ENCODE results near the gene SH3BP1.

SH3BP1 gene

DNA sequence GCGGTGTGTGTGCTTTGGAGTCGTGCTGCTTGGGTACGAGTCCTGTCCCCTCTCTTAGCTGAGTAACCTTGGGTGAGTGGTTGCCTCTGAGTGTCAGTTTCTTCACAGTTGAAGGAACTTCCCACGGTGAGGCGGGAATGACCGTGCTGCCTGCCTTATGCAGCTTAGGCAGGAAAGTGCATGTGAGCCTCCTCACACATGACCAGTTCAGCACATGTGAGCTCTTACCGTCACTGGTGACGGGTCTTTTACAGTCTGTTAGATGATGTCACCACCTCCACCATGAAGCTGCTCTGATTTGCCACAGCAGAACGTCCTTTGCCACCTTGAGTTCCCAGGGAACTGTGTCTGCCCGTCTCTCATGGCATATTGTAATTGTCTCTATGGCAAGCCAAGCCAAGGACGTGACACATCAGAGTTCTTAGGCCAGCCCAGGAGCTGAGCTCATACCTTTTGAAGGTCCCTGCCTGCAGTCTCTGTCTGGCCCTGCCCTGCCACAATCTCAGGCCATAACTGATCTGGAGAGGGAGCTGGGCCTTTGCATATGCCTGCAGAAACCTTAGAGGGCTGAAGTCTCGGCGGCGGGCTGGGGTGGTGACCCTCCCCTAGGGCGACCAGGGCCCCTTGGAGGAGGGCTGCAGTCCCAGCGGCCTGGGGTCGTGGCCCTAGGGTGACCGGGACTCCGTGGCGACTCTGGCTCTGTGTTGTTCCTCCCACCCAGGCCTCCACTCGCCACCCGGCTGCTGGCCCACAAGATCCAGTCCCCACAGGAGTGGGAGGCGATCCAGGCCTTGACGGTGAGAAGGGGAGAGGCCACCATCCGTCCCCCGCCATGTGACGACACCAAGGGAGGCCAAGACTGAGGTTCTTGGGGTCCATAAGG is 23.0 kb upstream of the SH3BP1 start:
- in situ Hi-C loops (cut with MboI; ENCODE audit: low sequenced_read_pairs), result no loop called here

DNA sequence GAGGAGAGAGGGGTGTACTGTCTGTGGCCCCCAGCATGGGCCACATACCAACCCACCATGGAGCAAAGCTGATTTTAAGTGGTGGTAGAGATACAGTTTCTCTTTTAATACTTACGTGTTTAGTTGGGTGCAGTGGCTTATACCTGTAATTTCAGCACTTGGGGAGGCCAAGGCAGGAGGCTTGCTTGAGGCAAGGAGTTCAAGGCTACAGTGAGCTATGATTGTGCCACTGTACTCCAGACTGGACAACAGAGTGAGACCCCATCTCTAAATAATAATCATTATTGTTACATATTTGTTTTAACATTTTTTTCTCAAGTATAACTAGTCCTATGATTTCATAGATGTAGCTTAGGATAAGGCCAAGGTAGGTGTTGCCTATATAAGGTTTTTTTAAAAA is 22.0 kb upstream of the SH3BP1 start:
- in situ Hi-C loops (cut with MboI; ENCODE audit: low sequenced_read_pairs), result no loop called here

DNA sequence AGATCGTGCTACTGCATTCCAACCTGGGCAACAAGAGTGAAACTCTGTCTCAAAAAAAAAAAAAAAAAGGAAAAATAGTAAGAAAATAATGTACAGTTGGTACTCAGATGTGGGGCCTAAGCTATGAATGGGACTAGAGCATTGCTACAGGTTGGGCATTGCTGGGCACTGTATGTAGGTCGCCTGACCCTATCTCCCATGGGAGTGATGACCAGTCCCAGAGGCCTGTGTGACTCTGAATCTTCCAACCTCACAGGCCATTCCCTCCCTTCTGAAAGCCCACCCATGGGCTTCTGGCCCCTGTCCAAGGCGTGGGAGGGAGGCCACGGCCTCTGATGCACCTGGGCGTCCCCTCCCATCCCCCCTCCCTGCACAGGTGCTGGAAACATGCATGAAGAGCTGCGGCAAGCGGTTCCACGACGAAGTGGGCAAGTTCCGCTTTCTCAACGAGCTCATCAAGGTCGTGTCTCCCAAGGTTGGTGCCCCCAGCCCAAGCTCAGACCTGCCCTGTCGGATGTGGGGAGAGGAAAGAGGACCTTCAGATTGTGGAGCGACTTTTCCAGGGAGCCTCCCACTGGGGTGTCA is 21.3 kb upstream of the SH3BP1 start:
- in situ Hi-C loops (cut with MboI; ENCODE audit: low sequenced_read_pairs), result no loop called here

DNA sequence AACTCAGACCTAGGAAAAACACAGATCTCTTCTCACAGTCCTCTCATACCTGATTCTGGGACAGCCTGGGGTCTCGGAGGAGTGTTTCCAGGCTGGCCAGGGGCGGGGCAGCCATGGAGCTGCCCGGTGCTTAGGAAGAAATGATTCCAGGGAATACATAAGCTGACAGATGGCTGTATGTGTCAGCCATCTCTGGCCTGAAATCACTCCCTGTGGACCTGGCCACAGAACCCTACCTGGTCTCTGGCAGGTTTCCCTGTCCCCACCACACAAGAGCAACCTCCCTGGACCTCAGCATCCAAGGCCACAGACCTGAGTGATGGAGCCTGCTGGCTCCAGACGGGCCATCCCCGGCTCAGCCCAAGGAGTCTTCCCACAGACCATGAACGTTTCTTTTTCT is 20.8 kb upstream of the SH3BP1 start:
- in situ Hi-C loops (cut with MboI; ENCODE audit: low sequenced_read_pairs), result no loop called here

DNA sequence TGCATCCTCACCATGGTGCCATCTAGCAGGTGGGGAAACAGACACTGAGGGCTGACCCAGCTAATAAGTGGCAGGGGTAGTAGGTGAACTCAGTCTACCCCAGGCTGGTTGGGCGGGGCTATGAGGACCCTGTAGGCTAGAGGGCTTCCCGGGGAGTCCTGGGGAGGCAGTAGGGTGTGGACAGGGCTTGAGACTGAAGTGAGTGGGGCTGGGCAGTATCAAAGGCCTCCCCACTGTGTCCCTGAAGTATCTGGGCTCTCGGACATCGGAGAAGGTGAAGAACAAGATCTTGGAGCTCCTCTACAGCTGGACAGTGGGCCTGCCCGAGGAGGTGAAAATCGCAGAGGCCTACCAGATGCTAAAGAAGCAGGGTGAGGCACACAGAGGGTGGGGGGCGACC is 19.5 kb upstream of the SH3BP1 start:
- in situ Hi-C loops (cut with MboI; ENCODE audit: low sequenced_read_pairs), result no loop called here

DNA sequence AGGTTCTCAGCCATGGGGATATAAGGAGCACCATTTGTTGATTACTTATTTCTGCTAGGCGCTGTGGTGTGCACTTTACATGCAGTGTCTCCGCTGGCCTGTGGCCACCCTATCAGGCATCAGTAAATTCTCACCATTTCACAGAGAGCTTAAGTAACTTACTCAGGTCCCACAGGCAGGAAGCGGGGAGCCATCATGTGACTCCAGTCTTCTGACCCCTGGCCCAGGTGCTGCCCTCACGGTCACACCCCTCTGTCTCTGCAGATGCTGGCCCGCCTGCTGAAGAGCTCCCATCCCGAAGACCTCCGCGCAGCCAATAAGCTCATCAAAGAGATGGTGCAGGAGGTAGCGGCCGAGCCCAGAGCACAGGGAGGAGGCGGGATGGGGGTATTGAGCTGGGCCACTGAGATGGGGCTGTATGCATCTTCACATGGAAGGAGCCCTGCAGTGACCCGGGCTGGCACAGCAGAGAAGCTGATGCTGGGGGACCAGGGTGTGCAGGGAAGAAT is 18.1 kb upstream of the SH3BP1 start:
- in situ Hi-C loops (cut with MboI; ENCODE audit: low sequenced_read_pairs), result no loop called here

DNA sequence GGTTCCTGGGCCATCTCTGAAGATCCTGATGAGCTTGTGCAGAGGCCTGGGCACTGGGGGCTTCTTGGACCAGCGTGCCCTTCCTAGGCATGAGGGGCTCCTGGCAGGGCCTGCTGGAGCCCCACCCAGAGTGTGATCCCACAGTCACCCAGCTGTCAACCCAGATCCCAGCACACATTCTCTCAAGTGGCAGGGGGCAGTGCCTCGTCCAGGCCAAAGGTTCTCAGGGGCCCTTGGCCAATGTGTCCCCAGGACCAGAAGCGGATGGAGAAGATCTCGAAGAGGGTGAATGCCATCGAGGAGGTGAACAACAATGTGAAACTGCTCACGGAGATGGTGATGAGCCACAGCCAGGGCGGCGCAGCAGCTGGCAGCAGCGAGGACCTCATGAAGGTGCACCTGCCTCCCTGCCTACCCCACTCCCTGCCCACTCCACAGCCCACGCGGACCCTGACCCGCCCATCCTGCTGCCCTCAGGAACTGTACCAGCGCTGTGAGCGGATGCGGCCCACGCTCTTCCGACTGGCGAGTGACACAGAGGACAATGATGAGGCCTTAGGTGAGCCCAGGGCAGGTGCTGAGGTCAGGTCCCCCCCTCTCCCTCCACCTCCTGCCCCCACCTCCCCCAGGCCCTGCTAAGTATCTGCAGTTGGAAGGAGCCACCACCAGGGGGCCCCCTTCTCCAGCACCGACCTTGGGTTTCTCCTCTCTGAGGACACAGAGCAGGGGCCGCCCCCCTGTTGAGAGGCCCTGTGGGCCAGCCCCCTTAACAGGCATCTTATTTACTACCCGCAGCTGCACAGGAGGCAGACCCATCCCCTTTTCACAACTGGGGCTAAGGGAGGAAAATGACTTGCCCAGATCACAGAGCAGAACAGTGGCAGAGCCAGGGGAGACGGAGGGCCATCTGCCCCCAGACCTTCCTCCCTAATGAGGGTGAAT is 16.1 kb upstream of the SH3BP1 start:
- in situ Hi-C loops (cut with MboI; ENCODE audit: low sequenced_read_pairs), result no loop called here

DNA sequence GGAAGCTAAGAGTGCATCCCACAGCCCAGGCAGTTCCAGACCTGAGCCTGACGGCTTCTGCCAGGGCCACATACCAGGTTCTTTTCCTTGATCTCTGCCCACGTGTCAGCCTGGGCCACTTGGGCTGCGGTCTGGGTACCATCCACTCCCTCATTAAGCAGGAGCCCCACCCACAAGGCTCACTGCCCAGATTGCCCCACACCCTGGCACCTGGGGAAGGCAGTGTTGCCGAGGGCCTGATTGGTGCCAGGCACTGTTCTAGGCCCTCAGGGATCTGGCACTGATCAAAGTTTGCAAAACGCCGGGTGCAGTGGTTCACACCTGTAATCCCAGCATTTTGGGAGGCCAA is 15.5 kb upstream of the SH3BP1 start:
- in situ Hi-C loops (cut with MboI; ENCODE audit: low sequenced_read_pairs), result no loop called here

DNA sequence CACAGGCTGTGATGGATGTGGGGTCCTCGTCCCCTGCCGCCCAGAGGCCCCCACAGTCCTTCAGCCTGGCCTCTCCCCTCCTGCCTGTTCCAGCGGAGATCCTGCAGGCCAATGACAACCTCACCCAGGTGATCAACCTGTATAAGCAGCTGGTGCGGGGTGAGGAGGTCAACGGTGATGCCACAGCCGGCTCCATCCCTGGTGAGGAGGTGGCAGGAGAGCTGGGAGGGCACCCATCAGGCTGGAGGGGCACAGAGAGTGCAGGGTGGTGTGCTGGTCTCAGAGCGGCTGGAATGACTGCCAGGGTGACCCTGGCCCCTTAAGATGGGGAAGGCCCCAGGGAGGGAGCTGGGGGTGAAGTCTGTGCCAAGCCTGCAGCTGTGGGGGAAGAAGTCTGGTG is 14.6 kb upstream of the SH3BP1 start:
- in situ Hi-C loops (cut with MboI; ENCODE audit: low sequenced_read_pairs), result no loop called here

DNA sequence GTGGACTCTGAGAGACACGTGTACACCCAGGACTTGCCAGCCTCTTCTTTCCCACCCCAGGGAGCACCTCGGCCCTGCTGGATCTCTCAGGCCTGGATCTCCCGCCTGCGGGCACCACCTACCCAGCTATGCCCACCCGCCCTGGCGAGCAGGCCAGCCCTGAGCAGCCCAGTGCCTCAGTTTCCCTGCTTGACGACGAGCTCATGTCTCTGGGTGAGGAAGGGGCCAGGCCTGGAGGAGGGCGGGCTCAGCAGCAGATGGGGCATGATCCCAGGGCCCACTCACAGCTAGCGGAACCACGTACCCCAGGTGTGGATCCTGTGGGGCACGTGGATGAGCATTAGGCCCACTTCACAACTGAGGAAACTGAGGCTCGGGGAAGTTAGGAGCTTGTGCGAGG is 13.7 kb upstream of the SH3BP1 start:
- in situ Hi-C loops (cut with MboI; ENCODE audit: low sequenced_read_pairs), result no loop called here

DNA sequence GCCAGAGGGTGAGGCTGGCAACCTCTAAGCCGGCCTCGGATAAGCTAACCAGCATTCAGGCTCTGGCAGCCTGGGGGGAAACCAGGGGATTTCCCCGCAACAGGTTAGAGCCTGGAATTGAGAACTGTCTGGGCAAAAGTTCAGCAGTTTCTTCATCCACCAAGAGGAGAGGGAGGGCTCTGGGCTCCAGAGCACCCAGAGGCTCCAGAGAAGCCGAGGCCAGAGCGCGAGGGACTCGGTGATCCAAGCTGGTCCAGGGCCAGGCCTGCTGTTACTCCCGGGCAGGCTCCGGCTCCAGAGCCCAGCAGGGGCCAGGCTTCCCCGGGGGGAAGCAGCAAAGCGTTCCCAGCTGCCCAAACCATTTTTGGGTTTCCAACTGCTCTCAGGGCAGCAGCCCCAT is 13.3 kb upstream of the SH3BP1 start:
- in situ Hi-C loops (cut with MboI; ENCODE audit: low sequenced_read_pairs), result no loop called here

DNA sequence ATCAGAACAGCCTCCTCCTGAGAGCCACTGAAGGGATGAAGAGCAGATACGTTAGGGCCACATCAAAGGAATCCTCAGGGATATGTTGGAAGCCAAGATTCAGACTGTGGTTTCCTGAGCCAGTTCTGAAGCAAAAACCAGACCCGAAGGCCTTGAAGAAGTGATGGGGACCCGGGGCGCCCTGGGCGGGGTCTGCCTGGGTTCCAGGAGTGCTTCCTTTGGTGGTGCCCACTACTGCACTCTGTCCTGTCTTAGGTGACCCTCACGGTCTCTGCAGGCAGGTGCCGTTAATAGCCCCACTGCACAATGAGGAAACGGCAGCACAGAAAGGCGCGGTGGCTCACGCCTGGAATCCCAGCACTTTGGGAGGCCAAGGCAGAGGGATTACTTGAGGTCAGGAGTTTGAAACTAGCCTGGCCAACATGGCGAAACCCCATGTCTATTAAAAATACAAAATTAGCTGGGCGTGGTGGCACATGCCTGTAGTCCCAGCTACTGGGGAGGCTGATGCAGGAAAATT is 12.9 kb upstream of the SH3BP1 start:
- in situ Hi-C loops (cut with MboI; ENCODE audit: low sequenced_read_pairs), result no loop called here

DNA sequence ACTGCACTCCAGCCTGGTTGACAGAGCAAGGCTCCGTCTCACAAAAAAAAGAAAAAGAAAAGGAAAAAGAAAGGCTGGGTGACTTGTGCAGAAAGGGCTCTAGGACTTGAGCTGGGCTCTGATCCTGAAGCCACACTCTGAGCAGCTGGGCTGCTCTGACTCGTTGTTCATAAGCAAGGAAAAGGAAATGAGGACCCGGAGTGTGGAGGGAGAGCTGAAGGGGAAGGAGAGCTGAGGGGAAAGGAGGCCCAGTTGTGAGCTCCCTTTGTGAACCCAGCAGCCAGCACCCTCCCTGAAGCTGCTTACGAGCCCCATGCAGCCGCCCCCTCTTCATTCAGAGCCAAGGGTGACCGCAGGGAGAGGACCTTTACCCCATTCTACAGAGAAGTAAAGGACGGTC is 12.3 kb upstream of the SH3BP1 start:
- in situ Hi-C loops (cut with MboI; ENCODE audit: low sequenced_read_pairs), result no loop called here

DNA sequence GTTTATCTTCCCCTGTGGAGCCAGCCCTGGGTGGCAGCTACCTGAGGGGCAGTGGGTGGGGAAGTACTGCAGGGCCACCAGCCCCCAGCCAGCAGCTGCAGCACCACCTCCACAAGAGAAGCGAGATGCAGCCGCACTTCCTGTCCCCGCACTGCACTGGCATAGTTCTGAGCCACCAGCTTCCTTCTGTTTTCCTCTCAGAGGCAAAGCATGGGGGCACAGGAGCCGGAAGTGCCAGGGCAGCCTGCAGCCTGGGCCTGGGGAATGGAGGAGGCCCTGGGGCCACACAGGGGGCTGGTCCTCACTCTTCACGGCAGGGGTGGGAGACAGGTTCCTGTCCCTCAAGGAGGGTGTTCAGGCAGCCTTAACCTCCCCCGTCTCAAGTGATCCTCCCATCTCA is 11.9 kb upstream of the SH3BP1 start:
- in situ Hi-C loops (cut with MboI; ENCODE audit: low sequenced_read_pairs), result no loop called here

DNA sequence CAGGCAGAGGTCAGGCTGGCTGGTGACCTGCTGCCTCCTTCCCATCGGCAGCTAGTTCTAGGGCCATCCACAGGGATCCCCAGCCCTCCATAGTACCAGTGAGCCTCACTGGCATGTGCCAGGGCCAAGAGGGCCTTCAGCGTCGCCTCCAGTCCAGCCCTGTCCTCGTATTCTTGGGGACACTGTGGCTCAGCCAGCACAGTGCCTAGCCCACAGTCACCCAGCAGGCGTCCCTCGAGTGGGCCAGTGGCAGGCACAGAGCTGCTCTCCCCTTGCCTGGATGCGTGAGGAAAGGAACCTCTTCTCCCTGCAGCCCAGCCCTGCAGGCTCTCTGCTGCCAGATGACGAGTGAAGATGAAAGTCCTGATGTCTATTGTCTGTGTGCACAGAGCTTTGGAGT is 10.6 kb upstream of the SH3BP1 start:
- in situ Hi-C loops (cut with MboI; ENCODE audit: low sequenced_read_pairs), result no loop called here

DNA sequence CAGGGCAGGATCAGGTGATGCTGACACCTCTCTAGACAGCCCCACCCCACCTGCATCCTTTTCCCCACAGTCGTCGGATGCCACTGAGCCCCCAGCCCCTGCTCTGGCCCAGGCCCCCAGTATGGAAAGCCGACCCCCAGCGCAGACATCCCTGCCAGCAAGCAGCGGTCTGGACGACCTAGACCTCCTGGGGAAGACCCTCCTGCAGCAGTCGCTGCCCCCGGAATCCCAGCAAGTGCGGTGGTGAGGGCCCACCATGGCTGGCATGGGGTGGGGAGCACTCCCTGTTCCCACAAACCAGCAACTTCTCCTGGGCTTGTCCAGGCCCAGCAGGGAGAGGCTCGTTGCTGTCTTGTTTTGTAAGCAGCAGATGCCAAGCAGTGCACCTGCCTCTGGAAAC is 9.5 kb upstream of the SH3BP1 start:
- in situ Hi-C loops (cut with MboI; ENCODE audit: low sequenced_read_pairs), result no loop called here

DNA sequence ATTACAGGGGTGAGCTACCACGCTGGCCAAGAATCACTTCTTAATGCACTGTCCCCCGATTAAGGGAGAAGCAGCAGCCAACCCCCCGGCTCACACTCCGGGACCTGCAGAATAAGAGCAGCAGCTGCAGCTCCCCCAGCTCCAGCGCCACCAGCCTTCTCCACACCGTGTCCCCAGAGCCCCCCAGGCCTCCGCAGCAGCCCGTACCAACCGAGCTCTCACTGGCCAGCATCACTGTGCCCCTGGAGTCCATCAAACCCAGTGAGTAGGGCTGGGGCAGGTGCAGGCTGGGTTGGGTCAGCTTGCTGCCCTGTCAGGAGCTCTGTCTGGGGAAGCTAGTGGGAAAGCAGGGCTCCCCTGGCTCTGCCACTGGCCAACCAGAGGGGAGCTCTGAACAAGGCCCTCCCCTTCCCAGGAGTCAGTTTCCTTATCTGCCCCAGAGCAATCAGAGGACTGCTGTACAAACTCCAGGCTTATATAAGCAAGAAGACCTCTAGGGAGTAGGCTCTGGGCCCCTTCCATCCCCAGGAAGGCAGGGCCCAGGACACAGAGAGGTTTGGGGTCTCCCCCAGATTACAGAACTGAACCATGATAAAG is 8.5 kb upstream of the SH3BP1 start:
- in situ Hi-C loops (cut with MboI; ENCODE audit: low sequenced_read_pairs), result no loop called here

DNA sequence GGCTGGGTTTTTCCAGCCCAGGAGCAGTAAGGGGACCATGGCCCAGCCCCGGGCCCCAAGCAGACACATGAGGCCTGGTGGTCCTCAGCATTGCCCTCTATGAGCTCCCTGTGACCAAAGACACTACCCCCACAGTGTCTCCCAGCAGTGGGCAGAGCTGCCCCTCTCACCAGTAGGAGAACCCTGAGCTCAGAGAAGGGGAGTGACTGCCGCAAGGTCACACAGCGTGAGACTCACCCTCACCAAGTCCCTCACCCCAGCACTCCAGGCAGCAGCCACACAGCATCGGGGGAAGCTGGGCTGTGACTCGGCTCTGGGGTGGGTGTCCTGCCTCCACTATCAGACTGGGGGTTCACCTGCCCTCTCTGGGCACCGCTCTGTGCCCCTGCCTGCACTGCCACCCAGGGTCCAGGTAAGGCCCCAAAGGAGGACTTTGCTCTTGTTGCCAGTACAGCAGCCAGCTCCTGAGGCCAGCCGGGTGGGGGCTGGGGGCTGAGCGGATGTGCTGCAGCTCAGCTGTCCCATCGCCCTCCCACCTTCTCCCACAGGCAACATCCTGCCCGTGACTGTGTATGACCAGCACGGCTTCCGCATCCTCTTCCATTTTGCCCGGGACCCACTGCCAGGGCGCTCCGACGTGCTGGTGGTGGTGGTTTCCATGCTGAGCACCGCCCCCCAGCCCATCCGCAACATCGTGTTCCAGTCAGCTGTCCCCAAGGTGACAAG is 7.9 kb upstream of the SH3BP1 start:
- in situ Hi-C loops (cut with MboI; ENCODE audit: low sequenced_read_pairs), result no loop called here

DNA sequence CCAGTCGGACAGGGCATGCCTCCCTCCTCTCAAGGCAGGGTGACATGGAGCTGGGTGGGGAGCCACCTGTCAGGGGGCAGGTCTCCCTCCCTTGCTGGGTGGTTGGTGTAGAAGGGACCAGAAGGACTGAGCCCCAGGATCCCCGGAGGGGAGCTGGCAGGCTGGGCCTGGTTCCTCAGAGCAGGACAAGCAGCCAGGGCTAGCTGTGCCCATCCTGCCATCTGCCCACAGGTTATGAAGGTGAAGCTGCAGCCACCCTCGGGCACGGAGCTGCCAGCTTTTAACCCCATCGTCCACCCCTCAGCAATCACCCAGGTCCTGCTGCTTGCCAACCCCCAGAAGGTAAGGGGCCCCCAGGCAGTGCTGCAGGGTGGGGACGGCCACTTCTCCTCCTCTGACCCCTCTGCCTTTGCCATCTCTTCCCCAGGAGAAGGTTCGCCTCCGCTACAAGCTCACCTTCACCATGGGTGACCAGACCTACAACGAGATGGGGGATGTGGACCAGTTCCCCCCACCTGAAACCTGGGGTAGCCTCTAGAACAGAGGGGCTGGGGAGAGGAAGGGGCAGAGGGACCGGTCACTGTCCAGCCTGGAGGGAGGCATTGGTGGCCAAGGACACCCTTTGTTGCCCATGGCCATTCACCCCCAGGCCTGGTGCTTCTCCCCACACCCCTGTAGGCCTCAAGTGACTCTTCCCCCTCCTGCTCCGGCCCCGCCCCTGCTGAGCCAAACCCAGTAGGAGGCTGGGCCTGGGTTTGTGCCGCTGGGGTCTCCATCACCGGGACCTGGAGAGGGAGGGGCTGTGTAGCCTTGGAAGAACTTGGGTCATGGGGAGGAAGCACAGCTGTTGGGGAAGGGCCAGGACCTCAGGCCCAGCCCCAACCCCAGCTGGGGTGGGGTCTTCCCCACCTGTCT is 7.0 kb upstream of the SH3BP1 start:
- in situ Hi-C loops (cut with MboI; ENCODE audit: low sequenced_read_pairs), result no loop called here

Measured in hTERT RPE-1 (cell line).